Neural cell (in vitro differentiated cells): ENCODE measurements around the gene AGBL4. TPM values are rescaled to one million over a fixed set of nuclear protein-coding genes. Genes with fewer than 3 reads are reported as not detected.

Experiments
- H2AFZ ChIP-seq: fragments of 200-600, 300-800 bp; sonication (generic), shearing (Covaris generic); 2 replicates; pipeline ENCODE4 v1.6.0; 2014; ENCODE audit warnings: low read depth, mild to moderate bottlenecking, antibody characterized with exemption, low read length, moderate library complexity
- H3F3A ChIP-seq: fragments of 200-600 bp; shearing (Covaris generic); 2 replicates; pipeline ENCODE4 v1.6.1; 2016; ENCODE audit warnings: mild to moderate bottlenecking, moderate library complexity, mixed read lengths, antibody characterized with exemption, low read length; ENCODE audit not compliant: insufficient read depth, poor library complexity, severe bottlenecking
- H3K27ac ChIP-seq: fragments of 200-600, 300-800 bp; sonication (generic), shearing (Covaris generic); 2 replicates; pipeline ENCODE4 v1.5.1; 2014; ENCODE audit warnings: mild to moderate bottlenecking, low read length, moderate library complexity
- H3K27me3 ChIP-seq: fragments of 300-800, 200-600 bp; sonication (generic), shearing (Covaris generic); 2 replicates; pipeline ENCODE4 v1.6.0; 2014; ENCODE audit warnings: mild to moderate bottlenecking, low read depth, low read length, moderate library complexity; ENCODE audit not compliant: insufficient read depth
- H3K36me3 ChIP-seq: fragments of 300-800, 200-600 bp; sonication (generic), shearing (Covaris generic); 2 replicates; pipeline ENCODE4 v1.5.1; 2014; ENCODE audit warnings: mild to moderate bottlenecking, antibody characterized with exemption, low read length, moderate library complexity; ENCODE audit not compliant: insufficient read depth
- H3K4me2 ChIP-seq: fragments of 300-800, 200-600 bp; sonication (generic), shearing (Covaris generic); 2 replicates; pipeline ENCODE4 v1.6.0; 2014; ENCODE audit warnings: mild to moderate bottlenecking, low read length
- H3K4me3 ChIP-seq: fragments of 300-800, 200-600 bp; sonication (generic), shearing (Covaris generic); 2 replicates; pipeline ENCODE4 v1.5.1; 2014; ENCODE audit warnings: mild to moderate bottlenecking, low read length, moderate library complexity
- H3K79me2 ChIP-seq: fragments of 200-600 bp; shearing (Covaris generic); replicated peaks from 2 replicates; pipeline ENCODE4 v1.6.0; 2014; ENCODE audit warnings: mild to moderate bottlenecking, low read length, moderate library complexity; ENCODE audit not compliant: insufficient read depth
- H3K9ac ChIP-seq: fragments of 300-800, 200-600 bp; sonication (generic), shearing (Covaris generic); 2 replicates; pipeline ENCODE4 v1.6.1; 2016; ENCODE audit warnings: mild to moderate bottlenecking, low read length, mixed read lengths
- H3K9me2 ChIP-seq: fragments of 200-600 bp; shearing (Covaris generic); 2 replicates; pipeline ENCODE4 v1.6.1; 2016; ENCODE audit warnings: mild to moderate bottlenecking, low read length, mixed read lengths; ENCODE audit not compliant: insufficient read depth
- H3K9me3 ChIP-seq: fragments of 200-600, 300-800 bp; sonication (generic), shearing (Covaris generic); 2 replicates; pipeline ENCODE4 v1.6.1; 2016; ENCODE audit warnings: mild to moderate bottlenecking, mixed run types, low read length, moderate library complexity, mixed read lengths
- H4K20me1 ChIP-seq: fragments of 200-600 bp; shearing (Covaris generic); 2 replicates; pipeline ENCODE4 v1.6.1; 2016; ENCODE audit warnings: mild to moderate bottlenecking, mixed run types; ENCODE audit not compliant: insufficient read depth
- CTCF ChIP-seq: fragments of 450-650 bp; IDR thresholded peaks from 2 replicates; pipeline ENCODE4 v1.5.1; 2014; ENCODE audit warnings: antibody characterized with exemption, mild to moderate bottlenecking, moderate library complexity; ENCODE audit not compliant: poor library complexity, severe bottlenecking
- EP300 ChIP-seq: fragments of 450-650 bp; conservative IDR thresholded peaks from 2 replicates; pipeline ENCODE4 v1.6.1; 2014; ENCODE audit warnings: antibody characterized with exemption, mild to moderate bottlenecking, moderate library complexity; ENCODE audit not compliant: poor library complexity, severe bottlenecking
- EZH2 ChIP-seq: fragments of 200-600, 300-800 bp; shearing (Covaris generic), sonication (generic); IDR thresholded peaks from 2 replicates; pipeline ENCODE4 v1.6.1; 2014; ENCODE audit warnings: antibody characterized with exemption, low read length, borderline replicate concordance, mild to moderate bottlenecking; ENCODE audit not compliant: insufficient read depth, poor library complexity, severe bottlenecking
- MXI1 ChIP-seq: fragments of 450-650 bp; conservative IDR thresholded peaks from 2 replicates; pipeline ENCODE4 v1.6.1; 2014; ENCODE audit warnings: antibody characterized with exemption, mild to moderate bottlenecking; ENCODE audit not compliant: poor library complexity, severe bottlenecking
- POLR2AphosphoS5 ChIP-seq: IDR thresholded peaks from 2 replicates; pipeline ENCODE4 v1.6.1; 2012
- RAD21 ChIP-seq: fragments of 450-650 bp; conservative IDR thresholded peaks from 2 replicates; pipeline ENCODE4 v1.6.1; 2014; ENCODE audit warnings: antibody characterized with exemption, mild to moderate bottlenecking, moderate library complexity
- SMC3 ChIP-seq: fragments of 450-650 bp; conservative IDR thresholded peaks from 2 replicates; pipeline ENCODE4 v1.6.1; 2014; ENCODE audit warnings: antibody characterized with exemption, mild to moderate bottlenecking, moderate library complexity; ENCODE audit not compliant: poor library complexity
- TAF1 ChIP-seq: IDR thresholded peaks from 2 replicates; pipeline ENCODE4 v1.6.1; 2012; ENCODE audit warnings: low read depth
- polyA plus RNA-seq: library from polyadenylated mRNA; depleted of rRNA; stranded (reverse); fragments of >200 nt; gene quantifications from 2 replicates; pipeline ENCODE4 v1.2.3, GENCODE V29; 2014
- TF ChIP-seq, protein P1 (sequence below): IDR thresholded peaks from 2 replicates; pipeline ENCODE4 v1.6.1; 2012; ENCODE audit warnings: borderline replicate concordance

AGBL4 gene
- polyA plus RNA-seq, 1 donor from 2014 or later = 1.3 TPM

- H3K9ac ChIP-seq = no peak overlapping the region
- no peaks in the 10 kb centered on the region for H3K9me2 ChIP-seq
- no peak overlapping the region for H2AFZ ChIP-seq
- no peaks in the 10 kb centered on the region for H3K79me2 ChIP-seq
- H3K27ac ChIP-seq = no peak overlapping the region
- no peaks in the 10 kb centered on the region for H4K20me1 ChIP-seq
- TF ChIP-seq EP300 = no peak
- TF ChIP-seq TAF1 = no peak
- no peak for TF ChIP-seq RAD21
- TF ChIP-seq MXI1 = no peak
- no peak for TF ChIP-seq SMC3
- TF ChIP-seq, protein P1, sequence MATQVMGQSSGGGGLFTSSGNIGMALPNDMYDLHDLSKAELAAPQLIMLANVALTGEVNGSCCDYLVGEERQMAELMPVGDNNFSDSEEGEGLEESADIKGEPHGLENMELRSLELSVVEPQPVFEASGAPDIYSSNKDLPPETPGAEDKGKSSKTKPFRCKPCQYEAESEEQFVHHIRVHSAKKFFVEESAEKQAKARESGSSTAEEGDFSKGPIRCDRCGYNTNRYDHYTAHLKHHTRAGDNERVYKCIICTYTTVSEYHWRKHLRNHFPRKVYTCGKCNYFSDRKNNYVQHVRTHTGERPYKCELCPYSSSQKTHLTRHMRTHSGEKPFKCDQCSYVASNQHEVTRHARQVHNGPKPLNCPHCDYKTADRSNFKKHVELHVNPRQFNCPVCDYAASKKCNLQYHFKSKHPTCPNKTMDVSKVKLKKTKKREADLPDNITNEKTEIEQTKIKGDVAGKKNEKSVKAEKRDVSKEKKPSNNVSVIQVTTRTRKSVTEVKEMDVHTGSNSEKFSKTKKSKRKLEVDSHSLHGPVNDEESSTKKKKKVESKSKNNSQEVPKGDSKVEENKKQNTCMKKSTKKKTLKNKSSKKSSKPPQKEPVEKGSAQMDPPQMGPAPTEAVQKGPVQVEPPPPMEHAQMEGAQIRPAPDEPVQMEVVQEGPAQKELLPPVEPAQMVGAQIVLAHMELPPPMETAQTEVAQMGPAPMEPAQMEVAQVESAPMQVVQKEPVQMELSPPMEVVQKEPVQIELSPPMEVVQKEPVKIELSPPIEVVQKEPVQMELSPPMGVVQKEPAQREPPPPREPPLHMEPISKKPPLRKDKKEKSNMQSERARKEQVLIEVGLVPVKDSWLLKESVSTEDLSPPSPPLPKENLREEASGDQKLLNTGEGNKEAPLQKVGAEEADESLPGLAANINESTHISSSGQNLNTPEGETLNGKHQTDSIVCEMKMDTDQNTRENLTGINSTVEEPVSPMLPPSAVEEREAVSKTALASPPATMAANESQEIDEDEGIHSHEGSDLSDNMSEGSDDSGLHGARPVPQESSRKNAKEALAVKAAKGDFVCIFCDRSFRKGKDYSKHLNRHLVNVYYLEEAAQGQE = no peak
- TF ChIP-seq POLR2AphosphoS5 = no peak
- no peak for TF ChIP-seq CTCF
- no peak for TF ChIP-seq EZH2
- H3K9me3 ChIP-seq = no peaks in the 10 kb centered on the region
- H3K4me3 ChIP-seq = no peak overlapping the region
- H3K4me2 ChIP-seq = no peak overlapping the region
- H3F3A ChIP-seq = no peaks in the 10 kb centered on the region
- peaks cover 56% of the 10 kb centered on the region for H3K27me3 ChIP-seq
- no peaks in the 10 kb centered on the region for H3K36me3 ChIP-seq
These were observed 25.0 kb upstream of the AGBL4 start for GRCh38 chr1:50048791-50049190.

- Histone ChIP-seq H2AFZ (no peak overlapping the region), H3K4me3 (peak overlapping the region; percentile 64), H3K9me2 (no peaks in the 10 kb centered on the region), H3K36me3 (no peaks in the 10 kb centered on the region), H3K79me2 (no peaks in the 10 kb centered on the region), H3K4me2 (no peak overlapping the region), H3K9ac (no peak overlapping the region), H3F3A (no peaks in the 10 kb centered on the region), H3K9me3 (no peaks in the 10 kb centered on the region), H3K27ac (no peak overlapping the region), H3K27me3 (peaks cover 56% of the 10 kb centered on the region), H4K20me1 (no peaks in the 10 kb centered on the region)
- TF ChIP-seq CTCF (peak; percentile 68), RAD21 (peak; percentile 32), TAF1 (no peak), EZH2 (no peak), EP300 (no peak), MXI1 (no peak), SMC3 (peak; percentile 44), POLR2AphosphoS5 (no peak)
- TF ChIP-seq, protein P1 = no peak
These were observed 24.4 kb upstream of the AGBL4 start for GRCh38 chr1:50047916-50048694.
